ENCODE data around the gene NPIPB8. TPM values are rescaled to one million over a fixed set of nuclear protein-coding genes. Genes with fewer than 3 reads are reported as not detected.

Gene NPIPB8
- total and polyA plus RNA-seq, 2 of the 13 experiments (the other 11 are each of a cell fraction or from before 2014, with no cell fraction given): 0.49 to 2.3 TPM

DNA sequence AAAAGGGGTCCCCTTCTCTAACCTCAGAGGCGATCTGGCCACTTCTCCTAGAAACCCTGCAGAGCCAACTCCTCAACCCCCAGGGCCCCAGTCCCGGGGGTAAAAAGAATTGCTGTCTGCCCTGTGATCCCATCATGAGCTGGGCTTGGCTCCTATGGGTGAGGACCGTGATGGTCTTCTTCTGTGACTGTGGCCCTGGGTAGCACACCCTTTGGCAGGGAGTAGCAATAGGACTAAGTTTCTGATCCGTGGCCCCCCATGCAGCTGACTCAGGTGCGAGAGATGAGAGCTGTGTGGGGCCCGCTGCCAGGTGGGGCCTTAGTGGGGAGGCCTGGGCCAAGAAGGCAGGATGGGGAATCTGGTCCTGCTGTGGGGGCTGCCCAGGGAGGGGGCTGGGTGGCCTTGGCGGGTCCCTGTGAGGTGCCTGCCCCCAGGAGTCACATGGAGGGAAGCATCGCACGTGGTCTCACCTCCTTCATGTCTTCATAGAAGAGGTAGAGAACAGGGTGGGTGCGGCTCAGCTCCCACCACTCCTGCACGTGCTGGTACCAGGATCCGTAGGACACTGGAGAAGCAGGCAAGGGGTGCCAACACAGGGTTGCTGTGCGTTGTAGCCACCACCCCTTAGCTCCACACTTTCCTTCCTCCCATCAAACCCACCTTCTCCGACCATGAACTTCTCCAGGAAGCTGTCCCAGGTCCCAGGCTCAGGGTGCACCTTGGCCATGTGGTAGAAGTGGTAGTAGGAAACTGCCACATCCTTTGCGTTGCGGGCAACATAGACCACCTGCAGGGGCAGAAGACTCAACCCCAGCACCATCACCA lies 31.4 kb upstream of the NPIPB8 start:
- no peak overlapping the region for H3K9ac ChIP-seq (ENCODE audit: insufficient read depth, low read depth, low read length)
- WGBS (ENCODE audit: low lambda C conversion rate): 92% methylated on average over 16 of the region's 16 CpGs
- in situ Hi-C loops (cut with HindIII; ENCODE audit: extremely low pct_ligation_motif_present, low pct_unique_long_range_greater_than_20kb) (no loop called here), intact Hi-C loops (cut with micrococcal nuclease; ENCODE audit: unreplicated experiment) (no loop called here)
- ChIA-PET POLR2A (interaction anchor here (2.0 kb wide), 1 partner anchor 9 kb away, joined by 9 read pairs; the partner anchor contains the start of gene SULT1A2), CTCF (ENCODE audit: low intra/inter-chr PET ratio, low total read pairs) (no interaction called here)
- peaks cover 12% of the 10 kb centered on the region for H3K79me2 ChIP-seq (ENCODE audit: insufficient read depth, low read length)
- no peak for DNase-seq (ENCODE audit: low spot score)
- H3K4me3 ChIP-seq (replicated peaks in 1 of 3; ENCODE audit: insufficient read depth in 1 of 3, low read depth in 2 of 3, low read length in 3 of 3): no peak overlapping the region
- H3K36me3 ChIP-seq (replicated peaks in 1 of 2; ENCODE audit: control insufficient read depth in 1 of 2, insufficient read depth in 2 of 2, low read length in 2 of 2): peaks cover 0 to 17% of the 10 kb centered on the region in 2 experiments; a peak in 4 of 5 replicates
- TF ChIP-seq NFIB (CRISPR knock-in tag; IDR thresholded peaks at IDR 0.05; ENCODE audit: borderline replicate concordance): 0 out of 2 replicates have a peak, but pooled peaks have one; percentile 23
- peak; percentile 42 for TF ChIP-seq AGO2 (optimal IDR thresholded peaks at IDR 0.05; ENCODE audit: low read depth, low read length)
- TF ChIP-seq KLF16 (CRISPR knock-in tag; IDR thresholded peaks at IDR 0.05): no peak
- peaks cover 43% of the 10 kb centered on the region for H3K4me1 ChIP-seq (ENCODE audit: insufficient read depth, low read length)
- no peaks in the 10 kb centered on the region for H3K27me3 ChIP-seq (ENCODE audit: control insufficient read depth in 1 of 2, insufficient read depth in 2 of 2, low read length in 2 of 2)
- H3K4me2 ChIP-seq (ENCODE audit: low read depth, low read length): no peak overlapping the region
- no peak for ATAC-seq
- no peaks in the 10 kb centered on the region for H3K9me3 ChIP-seq (ENCODE audit: low read length)
- no peak overlapping the region for H2AFZ ChIP-seq (ENCODE audit: low read length)
- BruUV-seq (replicated peaks): no TSS peak
- FAIRE-seq: no peak
- H3K27ac ChIP-seq (ENCODE audit: extremely low read length, insufficient read depth, low read length): no peak overlapping the region
- no peaks in the 10 kb centered on the region for H4K20me1 ChIP-seq (ENCODE audit: insufficient read depth, low read length)

GRCh38 chr16:28607116-28607623 lies 30.7 kb upstream of the NPIPB8 start:
- H3K9ac ChIP-seq (ENCODE audit: insufficient read depth, low read depth, low read length): no peak overlapping the region
- H4K20me1 ChIP-seq (ENCODE audit: insufficient read depth, low read length): no peaks in the 10 kb centered on the region
- no TSS peak for BruUV-seq (replicated peaks)
- intact Hi-C loops (cut with micrococcal nuclease; ENCODE audit: unreplicated experiment) (no loop called here), in situ Hi-C loops (cut with HindIII; ENCODE audit: extremely low pct_ligation_motif_present, low pct_unique_long_range_greater_than_20kb) (no loop called here)
- CTCF ChIA-PET (ENCODE audit: low intra/inter-chr PET ratio, low total read pairs): no interaction called here
- ATAC-seq (no peak), DNase-seq (ENCODE audit: low spot score) (no peak), FAIRE-seq (no peak)
- H2AFZ ChIP-seq (ENCODE audit: low read length): no peak overlapping the region
- no peak overlapping the region for H3K4me2 ChIP-seq (ENCODE audit: low read depth, low read length)
- H3K9me3 ChIP-seq (ENCODE audit: low read length): no peaks in the 10 kb centered on the region
- H3K27ac ChIP-seq (ENCODE audit: extremely low read length, insufficient read depth, low read length): no peak overlapping the region
- H3K27me3 ChIP-seq (ENCODE audit: control insufficient read depth in 1 of 2, insufficient read depth in 2 of 2, low read length in 2 of 2): no peaks in the 10 kb centered on the region
- peaks cover 12% of the 10 kb centered on the region for H3K79me2 ChIP-seq (ENCODE audit: insufficient read depth, low read length)
- POLR2A ChIA-PET: interaction anchor here (2.0 kb wide), 1 partner anchor 10 kb away, joined by 9 read pairs; the partner anchor contains the start of gene SULT1A2
- peaks cover 0 to 17% of the 10 kb centered on the region in 2 experiments; a peak in 4 of 5 replicates for H3K36me3 ChIP-seq (replicated peaks in 1 of 2; ENCODE audit: control insufficient read depth in 1 of 2, insufficient read depth in 2 of 2, low read length in 2 of 2)
- H3K4me3 ChIP-seq (replicated peaks in 1 of 3; ENCODE audit: insufficient read depth in 1 of 3, low read depth in 2 of 3, low read length in 3 of 3): no peak overlapping the region
- WGBS (ENCODE audit: low lambda C conversion rate): 98% methylated on average over 9 of the region's 9 CpGs
- peaks cover 44% of the 10 kb centered on the region for H3K4me1 ChIP-seq (ENCODE audit: insufficient read depth, low read length)
- TF ChIP-seq POLR2A (IDR thresholded peaks at IDR 0.05; ENCODE audit: insufficient read depth in 1 of 2, low read depth in 2 of 2, low read length in 2 of 2): 0 out of 4 replicates have a peak, but pooled peaks of 1 of the 2 experiments have one; percentile 19
- no peak for TF ChIP-seq NFE2L2 (IDR thresholded peaks at IDR 0.05; ENCODE audit: low read length)
- TF ChIP-seq ZNF891 (CRISPR knock-in tag; IDR thresholded peaks at IDR 0.05): 0 out of 2 replicates have a peak, but pooled peaks have one; percentile 27
- 0 out of 2 replicates have a peak, but pooled peaks have one; percentile 6 for TF ChIP-seq GABPA (IDR thresholded peaks at IDR 0.05; ENCODE audit: low read depth, low read length)
- no peak for TF ChIP-seq GABPA (CRISPR knock-in tag; IDR thresholded peaks at IDR 0.05; ENCODE audit: low read depth)
- TF ChIP-seq FIP1L1 (IDR thresholded peaks at IDR 0.05; ENCODE audit: borderline replicate concordance, insufficient read depth, low read depth, low read length): no peak
- no peak for TF ChIP-seq FUBP1 (CRISPR knock-in tag; IDR thresholded peaks at IDR 0.05; ENCODE audit: borderline replicate concordance)
- no peak for TF ChIP-seq ETV5 (CRISPR knock-in tag; IDR thresholded peaks at IDR 0.05; ENCODE audit: borderline replicate concordance)
- TF ChIP-seq, protein P1, sequence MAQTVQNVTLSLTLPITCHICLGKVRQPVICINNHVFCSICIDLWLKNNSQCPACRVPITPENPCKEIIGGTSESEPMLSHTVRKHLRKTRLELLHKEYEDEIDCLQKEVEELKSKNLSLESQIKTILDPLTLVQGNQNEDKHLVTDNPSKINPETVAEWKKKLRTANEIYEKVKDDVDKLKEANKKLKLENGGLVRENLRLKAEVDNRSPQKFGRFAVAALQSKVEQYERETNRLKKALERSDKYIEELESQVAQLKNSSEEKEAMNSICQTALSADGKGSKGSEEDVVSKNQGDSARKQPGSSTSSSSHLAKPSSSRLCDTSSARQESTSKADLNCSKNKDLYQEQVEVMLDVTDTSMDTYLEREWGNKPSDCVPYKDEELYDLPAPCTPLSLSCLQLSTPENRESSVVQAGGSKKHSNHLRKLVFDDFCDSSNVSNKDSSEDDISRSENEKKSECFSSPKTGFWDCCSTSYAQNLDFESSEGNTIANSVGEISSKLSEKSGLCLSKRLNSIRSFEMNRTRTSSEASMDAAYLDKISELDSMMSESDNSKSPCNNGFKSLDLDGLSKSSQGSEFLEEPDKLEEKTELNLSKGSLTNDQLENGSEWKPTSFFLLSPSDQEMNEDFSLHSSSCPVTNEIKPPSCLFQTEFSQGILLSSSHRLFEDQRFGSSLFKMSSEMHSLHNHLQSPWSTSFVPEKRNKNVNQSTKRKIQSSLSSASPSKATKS (CRISPR knock-in tag; IDR thresholded peaks at IDR 0.05): no peak
- no peak for TF ChIP-seq ZNF501 (CRISPR knock-in tag; IDR thresholded peaks at IDR 0.05)

Measured in HepG2 (cell line).